Endothelial cell of umbilical vein (primary cell): ENCODE results near the gene HP.

ENCODE experiments used
- CTCF ChIP-seq, 2 donors: IDR thresholded peaks; 1 replicate in 1 of 2; 2 replicates in 1 of 2; pipeline ENCODE4 v1.5.1; 2011; ENCODE audit warnings: low read length in 2 of 2, mild to moderate bottlenecking in 2 of 2, moderate library complexity in 2 of 2, control low read depth in 1 of 2, inconsistent platforms in 1 of 2, low read depth in 1 of 2; ENCODE audit not compliant: insufficient read depth in 1 of 2; ENCODE audit errors: extremely low read depth in 1 of 2
- EZH2 ChIP-seq: IDR thresholded peaks from 2 replicates; pipeline ENCODE4 v1.6.1; 2012; ENCODE audit warnings: borderline replicate concordance, low read depth, mild to moderate bottlenecking, moderate library complexity, low read length, inconsistent platforms; ENCODE audit not compliant: severe bottlenecking
- FOS ChIP-seq: IDR thresholded peaks from 2 replicates; pipeline ENCODE4 v1.6.1; 2011; ENCODE audit warnings: mild to moderate bottlenecking, low read length, moderate library complexity, borderline replicate concordance; ENCODE audit not compliant: insufficient read depth
- MAX ChIP-seq: IDR thresholded peaks from 2 replicates; pipeline ENCODE4 v1.6.1; 2011; ENCODE audit not compliant: insufficient read depth, insufficient read length
- MYC ChIP-seq: IDR thresholded peaks from one replicate; pipeline ENCODE4 v1.6.1; 2011; ENCODE audit warnings: mild to moderate bottlenecking, low read depth, low read length
- POLR2A ChIP-seq: IDR thresholded peaks from 2 replicates; pipeline ENCODE4 v1.6.1; 2012; ENCODE audit warnings: low read depth, mild to moderate bottlenecking, control low read depth, low read length
- POLR2AphosphoS5 ChIP-seq: IDR thresholded peaks from 2 replicates; pipeline ENCODE4 v1.6.1; 2012; ENCODE audit warnings: low read depth, mild to moderate bottlenecking, control low read depth, low read length, moderate library complexity; ENCODE audit not compliant: insufficient read depth

GRCh38 chr16:72018470-72018869 lies 35.8 kb upstream of the HP start:
- TF ChIP-seq MYC: no peak
- TF ChIP-seq CTCF (IDR thresholded peaks at IDR 0.05; ENCODE audit: extremely low read depth in 1 of 2, insufficient read depth in 1 of 2, low read depth in 1 of 2, low read length in 2 of 2): no peak
- TF ChIP-seq FOS: no peak
- no peak for TF ChIP-seq POLR2A
- TF ChIP-seq EZH2: no peak
- no peak for TF ChIP-seq MAX
- no peak for TF ChIP-seq POLR2AphosphoS5
